Stimulated activated CD4-positive, alpha-beta T cell treated with anti-CD3 and anti-CD28 coated beads, Interleukin-1b, Interleukin-23, amount 100 ng/mL, for 48 hours (primary cell): ENCODE results near the gene CCN2.

Experiments
- DNase-seq: peaks from one replicate; pipeline ENCODE4 v3.0.0-alpha.2; 2020

Gene CCN2

DNA sequence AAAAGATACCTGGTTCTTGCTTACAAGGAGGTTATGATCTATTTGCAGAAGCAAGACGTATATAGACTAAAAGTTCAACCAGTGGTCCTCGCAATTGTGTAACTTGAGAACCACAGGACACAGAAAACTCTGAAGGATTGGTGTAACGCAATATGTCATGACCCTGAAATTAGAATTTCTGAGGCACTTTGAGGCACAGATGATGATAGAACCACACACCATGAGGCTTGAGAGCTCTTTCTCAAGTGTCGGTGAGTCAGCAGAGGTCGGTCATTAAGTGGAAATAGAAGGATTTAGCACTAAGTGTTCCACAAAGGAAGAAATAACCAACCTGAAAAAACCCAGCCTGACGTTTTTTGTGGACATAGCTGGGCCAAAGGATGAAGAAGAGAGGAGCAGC, 15.3 kb upstream of the CCN2 start:
- DNase-seq: no peak

DNA sequence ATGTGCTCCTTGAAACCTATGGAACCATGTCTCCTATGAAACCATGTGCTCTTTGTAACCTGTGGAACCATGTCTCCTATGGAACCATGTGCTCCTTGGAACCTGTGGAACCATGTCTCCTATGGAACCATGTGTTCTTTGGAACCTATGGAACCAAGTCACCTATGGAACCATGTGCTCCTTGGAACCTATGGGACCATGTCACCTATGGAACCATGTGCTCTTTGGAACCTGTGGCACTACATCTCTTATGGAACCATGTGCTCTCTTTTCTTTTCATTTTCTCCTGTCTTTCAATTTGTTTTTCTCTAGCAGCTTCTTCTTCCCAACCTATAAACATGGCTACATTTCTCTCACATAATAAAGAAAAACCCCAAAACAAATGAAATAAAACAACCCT, 11.9 kb upstream of the CCN2 start:
- DNase-seq: no peak

DNA sequence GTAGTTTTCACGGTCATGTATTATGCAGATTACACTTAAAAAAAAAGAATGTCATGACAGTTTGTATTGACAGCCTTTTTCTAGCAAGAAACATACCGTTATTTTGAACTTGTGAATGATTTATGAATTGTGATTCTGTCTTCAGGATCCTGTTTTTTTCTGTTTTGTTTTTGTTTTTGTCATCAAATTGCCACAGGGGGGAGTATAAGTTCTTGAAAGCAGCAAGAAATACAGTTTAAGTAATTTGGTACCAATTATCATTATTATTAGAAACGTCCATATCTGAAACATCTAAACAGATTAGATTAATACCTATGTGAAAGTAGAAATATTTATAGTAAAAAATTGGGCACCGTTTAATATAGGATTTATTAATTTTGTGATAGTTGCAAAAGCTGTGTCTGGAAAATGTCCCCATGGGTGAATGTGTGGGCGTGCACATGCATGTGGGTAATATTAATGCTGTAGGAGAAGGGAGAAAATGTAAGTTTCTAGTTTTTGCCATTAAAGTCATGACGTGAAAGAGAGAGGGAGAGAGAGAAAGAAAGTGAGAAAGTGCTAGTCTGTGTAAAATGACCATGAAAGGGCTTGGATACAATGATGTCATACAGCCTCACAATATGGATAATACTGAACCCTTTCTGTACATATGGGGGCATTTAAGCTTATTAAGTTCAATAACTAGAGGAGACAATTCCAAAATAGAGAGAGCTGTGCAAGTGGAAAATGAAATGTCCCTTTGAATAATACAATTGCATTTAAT, 9.4 kb upstream of the CCN2 start:
- no peak for DNase-seq

DNA sequence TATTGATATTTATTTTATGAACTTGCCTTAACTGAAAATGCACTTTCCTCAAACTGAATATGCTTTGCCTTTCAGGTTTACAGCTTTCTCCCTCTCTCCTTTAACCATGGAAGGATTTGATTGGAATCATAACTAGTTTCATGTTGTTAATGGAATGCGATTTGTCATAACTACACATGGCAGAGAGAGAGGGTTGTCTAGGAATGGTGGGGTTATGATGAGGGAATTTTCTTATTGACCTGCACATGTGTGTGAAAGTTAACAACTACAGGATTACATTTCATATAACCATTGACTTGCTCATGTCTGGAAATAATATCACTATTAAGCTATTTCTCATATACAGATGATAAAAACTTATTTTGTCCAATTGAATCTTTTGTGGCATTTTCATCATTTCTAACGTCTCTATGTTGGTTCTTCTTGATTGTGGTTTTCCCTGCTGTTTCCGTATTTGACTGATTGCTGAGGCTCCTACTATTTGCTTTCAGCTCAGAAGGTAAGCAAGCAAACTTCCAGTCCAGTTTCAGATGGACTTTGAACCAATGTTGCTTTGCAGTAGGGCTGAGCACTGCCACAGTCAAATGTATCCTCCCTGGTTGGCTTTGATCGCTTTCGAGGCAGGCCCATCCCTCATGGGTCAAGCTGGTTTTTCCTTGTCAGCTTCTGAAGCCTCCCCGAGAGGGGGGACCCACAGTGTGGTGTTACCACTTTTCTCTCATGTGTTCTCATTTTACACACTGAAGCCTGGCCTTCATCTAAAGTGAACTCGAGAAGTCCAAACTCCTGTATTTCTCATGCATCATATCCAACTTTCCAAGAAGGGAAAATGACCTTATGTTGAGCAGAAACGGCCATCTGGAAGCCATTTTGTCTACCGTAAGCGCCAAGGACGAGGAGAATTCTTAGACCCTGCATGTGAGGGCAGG, 7.6 kb upstream of the CCN2 start:
- DNase-seq: no peak

DNA sequence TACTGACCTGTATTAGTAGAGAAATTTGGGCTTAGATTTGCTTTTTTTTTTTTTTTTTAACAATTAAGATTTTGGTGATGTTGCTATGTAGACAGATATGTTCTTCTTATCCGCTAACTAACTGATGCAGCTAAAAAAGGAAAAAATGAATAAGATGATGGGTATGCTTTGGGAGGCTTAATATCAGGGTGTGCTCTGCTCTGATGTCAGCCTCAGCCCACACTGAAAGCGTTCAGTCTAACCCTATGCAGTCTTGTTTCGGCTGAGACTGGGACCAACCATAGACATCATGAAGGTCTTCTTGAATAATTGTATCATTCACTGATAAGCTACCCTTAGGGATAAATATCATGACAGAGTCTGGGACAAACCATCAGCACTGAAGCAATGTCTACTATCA, 6.9 kb upstream of the CCN2 start:
- no peak for DNase-seq

DNA sequence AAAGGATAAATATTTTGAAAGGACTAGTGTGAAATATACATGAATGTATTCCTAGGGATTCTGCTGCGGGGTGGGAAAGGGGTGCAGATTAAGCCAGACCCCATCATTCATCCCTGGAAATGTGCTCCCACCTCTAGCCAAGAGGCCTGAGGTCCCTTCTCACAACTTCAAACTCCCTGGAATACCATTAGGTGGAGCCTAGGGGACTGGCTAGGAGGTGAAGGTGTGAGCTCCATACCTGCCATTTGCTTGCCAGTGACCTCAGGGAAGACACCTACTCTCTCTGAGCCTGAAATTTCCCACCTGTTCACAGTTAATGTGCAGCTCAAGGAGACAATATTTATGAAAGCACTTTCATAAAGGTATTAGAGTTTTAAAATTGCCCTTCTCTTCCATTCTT, 4.7 kb upstream of the CCN2 start:
- no peak for DNase-seq

DNA sequence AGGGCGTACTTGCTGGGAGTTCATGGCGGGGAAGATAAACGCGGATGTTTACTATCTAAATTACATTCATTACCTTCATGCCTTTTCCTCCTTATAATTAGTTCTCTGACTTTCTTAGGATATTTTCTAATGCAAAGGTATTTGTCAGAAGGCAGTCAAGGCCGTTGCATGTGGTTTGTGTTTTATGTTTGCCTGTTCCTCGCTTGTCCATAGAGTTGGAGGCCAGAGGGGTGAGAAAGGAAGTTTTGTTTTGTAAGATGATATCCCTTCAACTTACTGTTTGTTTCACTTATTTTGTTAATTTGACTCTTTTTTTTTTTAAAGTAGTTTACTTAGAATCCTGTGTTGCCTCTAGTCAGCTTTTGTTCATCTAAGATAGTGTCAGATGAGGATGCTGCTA, 4.0 kb upstream of the CCN2 start:
- DNase-seq: no peak

DNA sequence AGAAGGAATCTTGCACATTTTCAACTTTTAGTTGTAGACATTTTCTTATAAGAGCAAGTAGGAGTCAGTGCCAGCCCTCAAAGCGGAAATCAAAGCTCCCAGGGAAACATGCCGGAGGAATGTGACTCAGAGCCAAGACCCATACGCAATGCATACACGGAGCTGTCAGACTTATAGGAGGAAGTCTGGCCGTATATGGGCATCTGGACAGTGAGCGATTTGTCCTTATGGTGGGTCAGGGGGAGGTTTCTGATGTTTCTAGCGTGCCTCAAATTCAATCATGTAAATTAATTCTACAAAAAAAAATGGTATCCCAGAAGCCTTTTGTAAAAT, 3.6 kb upstream of the CCN2 start:
- no peak for DNase-seq

DNA sequence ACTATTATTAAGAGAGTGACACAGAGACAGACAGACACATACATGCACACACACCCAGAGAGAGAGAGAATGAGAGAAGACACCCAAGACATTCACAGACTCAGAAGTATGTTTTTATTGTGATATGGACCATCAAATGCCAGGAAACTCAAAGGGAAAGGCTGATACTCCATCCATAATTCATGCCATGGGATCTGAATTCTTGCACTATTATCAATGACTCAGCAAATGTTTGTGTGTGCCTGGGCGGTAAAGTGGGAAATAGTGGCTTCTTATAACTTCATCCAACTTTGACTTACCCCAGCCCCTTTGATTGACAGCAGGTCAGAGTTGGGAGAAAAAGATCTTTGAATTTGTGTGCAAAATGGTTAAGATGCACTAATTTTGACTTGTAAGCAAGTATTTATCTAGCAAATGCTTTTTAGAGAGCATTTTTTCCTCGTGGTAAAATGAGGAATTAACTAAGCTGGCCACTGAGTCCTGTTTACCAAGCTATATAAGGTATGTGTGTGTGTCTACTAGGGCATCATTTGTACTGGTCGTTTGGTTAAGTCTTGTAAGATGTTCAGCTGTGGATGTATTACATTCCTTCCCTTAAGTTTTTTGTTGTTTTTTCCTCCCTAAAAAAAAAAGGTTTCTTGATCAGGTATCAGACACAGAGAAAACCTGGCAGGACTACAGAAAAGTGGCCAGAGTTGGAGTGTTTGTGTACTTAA, 3.0 kb upstream of the CCN2 start:
- DNase-seq: no peak

DNA sequence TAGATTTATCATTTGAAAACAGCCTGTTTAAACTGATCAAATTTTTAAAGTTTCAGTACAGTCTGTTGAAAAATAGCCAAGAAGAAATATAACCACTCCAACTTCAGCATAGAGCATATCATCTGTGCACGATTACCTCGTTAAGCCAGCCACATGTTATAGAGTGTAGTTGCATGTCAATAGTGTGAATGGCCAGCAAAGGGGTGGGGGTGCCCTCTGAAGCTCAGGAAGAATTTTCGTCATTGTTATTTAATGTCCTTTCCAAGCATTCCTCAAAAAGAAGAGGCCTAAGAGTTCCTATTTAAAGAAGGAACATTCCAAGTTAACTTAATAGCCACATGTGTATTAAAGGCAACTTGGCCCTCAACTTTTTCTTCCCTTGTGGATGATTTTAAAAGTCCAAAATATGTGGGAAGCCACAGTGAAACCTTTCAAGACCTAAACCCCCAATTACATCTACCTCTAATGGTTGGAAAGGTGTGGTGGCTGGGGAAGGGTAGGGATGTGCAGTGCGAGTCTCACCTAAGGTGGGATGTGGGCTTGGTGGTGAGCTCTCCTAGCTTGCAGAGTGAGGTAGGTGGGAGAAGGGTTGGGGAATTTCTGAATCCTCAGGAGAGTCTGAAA, 1.8 kb upstream of the CCN2 start:
- DNase-seq: no peak

DNA sequence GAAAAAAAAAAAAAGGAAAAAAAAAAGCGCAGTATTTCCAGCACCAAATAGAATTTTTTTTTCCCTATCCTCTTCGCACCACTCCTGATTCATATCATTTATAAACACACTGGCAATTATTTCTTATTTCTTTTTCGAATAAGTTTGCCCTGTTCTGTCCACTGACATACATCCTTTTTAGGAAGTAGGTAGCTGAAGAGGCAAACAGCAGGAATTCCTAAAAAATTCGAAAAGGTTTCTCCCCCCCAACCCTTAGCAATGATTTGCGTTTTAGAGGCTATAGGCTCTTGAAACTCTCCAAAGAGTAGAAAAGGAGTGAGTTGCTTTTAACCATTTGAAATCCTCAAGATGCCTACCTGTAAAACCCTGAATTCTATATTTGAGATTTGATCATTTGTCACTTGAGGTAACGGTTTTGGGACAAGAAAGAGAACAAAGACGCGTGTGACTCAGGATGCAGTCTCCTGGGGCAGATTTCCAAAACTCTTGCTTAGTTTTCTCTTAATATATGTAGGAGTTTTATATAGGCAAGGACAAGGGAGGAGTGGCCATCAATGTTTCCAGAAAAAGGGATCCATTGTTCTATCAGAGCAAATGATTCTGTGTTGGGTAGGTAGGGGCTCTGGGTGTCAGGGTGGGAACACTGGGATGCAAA, 531 bp upstream of the CCN2 start:
- DNase-seq: no peak

DNA sequence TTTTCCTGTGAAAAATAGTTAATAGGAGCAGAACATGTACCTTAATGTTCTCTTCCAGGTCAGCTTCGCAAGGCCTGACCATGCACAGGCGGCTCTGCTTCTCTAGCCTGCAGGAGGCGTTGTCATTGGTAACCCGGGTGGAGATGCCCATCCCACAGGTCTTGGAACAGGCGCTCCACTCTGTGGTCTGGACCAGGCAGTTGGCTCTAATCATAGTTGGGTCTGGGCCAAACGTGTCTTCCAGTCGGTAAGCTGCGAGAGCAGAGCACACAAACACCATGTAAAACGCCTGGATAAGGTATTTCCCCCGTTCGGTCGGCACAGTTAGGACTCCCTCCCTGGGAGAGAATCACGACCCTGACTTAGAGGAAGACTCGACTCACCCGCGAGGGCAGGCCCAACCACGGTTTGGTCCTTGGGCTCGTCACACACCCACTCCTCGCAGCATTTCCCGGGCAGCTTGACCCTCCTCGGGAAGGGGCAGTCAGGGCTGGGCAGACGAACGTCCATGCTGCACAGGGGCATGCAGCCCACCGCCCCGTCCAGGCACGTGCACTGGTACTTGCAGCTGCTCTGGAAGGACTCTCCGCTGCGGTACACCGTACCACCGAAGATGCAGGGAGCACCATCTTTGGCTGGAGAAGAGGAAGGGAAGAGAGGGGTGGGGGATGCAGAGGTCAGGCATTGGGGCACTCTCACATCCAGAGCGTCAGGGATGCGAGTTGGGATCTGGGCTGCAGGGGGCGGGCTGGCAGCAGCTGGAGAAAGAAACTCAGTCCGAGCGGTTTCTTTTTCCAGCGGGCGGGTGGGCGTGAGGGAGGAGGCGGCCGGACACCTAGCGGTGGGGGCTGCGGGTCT, 1.0 kb downstream of the CCN2 start:
- peak; percentile 5 for DNase-seq

DNA sequence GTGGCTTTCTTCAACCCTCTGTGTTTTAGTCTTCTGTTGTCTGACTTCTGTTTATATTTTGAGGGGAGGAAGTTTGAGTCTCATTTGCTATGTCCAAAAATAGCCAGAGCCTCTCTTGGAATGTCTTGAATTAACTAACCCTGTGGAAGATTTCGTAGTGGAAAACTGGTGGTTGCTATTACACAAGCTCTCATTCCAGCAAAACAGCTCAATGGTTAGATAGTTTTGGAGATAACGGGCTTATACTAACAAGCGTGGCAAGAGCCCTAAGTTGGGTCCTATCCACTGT, 1.6 kb downstream of the CCN2 start:
- DNase-seq: no peak

DNA sequence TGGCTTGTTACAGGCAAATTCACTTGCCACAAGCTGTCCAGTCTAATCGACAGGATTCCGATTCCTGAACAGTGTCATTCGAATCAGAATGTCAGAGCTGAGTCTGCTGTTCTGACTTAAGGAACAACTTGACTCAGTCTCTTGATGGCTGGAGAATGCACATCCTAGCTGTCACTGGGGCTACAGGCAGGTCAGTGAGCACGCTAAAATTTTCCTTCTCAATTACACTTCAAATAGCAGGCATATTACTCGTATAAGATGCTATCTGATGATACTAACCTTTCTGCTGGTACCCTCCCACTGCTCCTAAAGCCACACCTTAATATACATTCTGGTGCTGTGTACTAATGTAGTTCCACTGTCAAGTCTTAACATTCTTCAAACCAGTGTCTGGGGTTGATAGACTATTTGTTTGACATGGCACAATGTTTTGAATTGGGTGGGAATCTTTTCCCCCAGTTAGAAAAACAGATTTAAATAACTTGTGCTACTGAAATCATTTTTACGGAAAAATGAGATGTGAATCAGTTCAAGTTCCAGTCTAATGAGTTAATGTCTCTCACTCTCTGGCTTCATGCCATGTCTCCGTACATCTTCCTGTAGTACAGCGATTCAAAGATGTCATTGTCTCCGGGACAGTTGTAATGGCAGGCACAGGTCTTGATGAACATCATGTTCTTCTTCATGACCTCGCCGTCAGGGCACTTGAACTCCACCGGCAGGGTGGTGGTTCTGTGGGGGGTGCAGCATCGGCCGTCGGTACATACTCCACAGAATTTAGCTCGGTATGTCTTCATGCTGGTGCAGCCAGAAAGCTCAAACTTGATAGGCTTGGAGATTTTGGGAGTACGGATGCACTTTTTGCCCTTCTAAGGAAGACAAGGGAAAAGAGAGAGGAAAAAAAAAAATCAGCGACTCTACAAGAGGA, 2.2 kb downstream of the CCN2 start:
- DNase-seq: no peak

DNA sequence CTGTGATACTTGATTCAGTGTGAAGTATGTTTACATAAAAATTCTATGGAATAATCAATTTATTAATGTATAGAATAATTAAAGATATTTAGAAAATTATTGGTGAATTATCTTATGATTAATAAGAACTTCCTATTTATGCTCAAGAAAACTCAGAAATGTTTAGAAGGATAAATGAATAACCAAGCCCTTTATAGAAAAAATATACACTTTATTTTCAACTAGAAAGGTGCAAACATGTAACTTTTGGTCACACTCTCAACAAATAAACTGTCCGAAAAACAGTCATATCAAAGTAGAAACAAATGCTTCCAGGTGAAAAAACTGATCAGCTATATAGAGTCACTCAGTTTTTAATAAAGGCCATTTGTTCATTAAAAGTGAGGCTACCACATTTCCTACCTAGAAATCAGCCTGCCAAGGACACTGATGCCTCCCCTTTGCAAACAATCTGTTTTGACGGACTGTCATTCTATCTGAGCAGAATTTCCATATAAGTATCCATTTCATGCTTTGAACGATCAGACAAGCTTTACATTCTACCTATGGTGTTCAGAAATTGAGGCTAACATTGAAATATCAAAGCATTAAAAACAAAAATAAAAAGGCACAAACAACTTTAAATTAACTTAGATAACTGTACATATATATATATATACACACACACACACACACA, 3.0 kb downstream of the CCN2 start:
- DNase-seq: no peak

DNA sequence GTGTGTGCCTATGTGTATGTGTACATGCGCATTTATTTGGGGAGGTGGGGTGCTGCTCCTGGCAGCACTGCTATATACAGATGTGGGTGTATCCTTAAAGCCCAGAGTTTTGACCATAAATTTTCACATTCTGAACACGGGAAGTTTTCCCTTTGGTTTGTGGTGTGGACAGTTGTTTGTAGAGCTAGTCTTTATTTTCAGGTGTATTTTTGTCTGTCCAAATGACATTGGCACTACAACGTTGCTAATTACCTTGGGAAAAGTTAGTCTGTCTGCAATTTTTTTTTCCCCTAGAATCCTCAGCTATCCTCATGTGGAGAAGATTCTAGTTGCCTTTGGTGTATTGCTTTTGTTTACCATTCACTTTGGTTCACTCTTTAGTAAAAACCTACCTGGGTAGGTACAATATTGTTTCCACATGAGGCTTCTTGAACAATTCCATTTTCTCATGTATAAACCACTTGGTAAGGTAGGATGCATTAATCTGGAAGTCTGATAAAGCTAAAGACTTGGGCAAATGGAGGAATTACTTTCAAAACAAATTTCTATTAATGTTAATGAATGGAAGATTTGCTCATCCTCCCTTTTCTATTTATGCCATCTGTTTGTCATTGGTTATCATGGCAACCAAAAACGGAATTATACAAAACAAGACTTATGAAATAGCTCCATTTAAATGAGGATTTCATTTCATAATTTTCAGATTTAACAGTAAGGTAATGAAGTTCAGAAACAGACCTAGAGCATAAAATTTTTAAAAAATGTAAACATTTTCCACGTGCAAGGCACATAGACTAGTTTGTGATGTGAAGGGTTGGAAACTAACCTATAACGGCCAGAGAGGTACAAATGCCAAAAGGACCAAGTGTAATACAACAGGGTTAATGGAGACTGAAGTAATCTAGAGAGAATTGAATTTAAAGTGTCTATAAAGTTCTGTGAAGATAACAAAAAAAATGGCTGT, 3.9 kb downstream of the CCN2 start:
- no peak for DNase-seq

DNA sequence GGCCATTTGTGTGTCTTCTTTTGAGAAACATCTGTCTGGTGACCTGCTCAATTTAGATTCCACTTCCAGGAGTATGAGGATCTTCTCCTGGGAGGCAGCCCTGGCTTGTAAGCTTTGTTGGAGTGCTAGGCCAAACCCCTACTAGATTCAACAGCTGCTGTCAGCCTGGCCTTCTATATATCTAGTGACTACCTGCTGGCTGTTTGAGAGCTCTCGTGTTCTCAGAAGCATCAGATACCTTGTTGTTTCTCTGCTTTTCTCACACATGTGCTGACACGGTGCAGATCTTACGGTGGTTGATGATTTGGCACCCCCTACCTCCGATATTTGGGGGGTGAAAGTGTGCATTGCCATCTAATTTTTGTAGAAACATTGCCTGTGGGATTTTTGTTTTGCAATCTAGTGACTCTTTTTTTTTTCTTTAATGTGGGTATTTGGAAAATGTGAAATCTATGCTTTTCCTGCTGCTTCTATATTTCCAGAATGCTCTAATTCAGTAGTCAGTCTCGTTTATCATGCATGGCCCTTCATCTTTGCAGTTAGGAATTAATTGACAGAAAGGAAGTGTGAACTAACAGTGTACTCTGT, 4.7 kb downstream of the CCN2 start:
- DNase-seq: no peak

DNA sequence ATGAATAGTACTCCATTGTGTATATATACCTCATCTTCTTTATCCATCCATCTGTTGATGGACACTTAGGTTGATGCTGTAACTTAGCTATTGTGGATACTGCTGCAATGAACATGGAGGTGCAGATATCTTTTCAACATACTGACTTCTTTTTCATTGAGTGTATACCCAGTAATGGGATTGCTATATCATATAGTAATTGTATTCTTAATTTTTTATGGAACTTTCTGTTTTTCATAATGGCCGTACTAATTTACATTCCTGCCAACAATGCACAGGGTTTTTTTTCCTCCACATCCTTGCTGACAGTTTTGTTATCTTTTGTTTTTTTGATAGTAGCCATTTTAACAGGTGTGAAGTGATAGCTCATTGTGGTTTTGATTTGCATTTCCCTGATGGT, 5.2 kb downstream of the CCN2 start:
- DNase-seq: no peak
